Testis (tissue), 2 donors: ENCODE data around the gene CBX2.

Experiments used
- POLR2A ChIP-seq: fragments of 450-650 bp; IDR thresholded peaks from one replicate; pipeline ENCODE4 v1.6.1; 2017; ENCODE audit warnings: antibody characterized with exemption, mild to moderate bottlenecking, moderate library complexity
- TF ChIP-seq, protein P1 (sequence below), 3 experiments: fragments of 450-650 bp in 2 of 3; fragments of 200-600 bp in 1 of 3; sonication (generic) in 1 of 3; IDR thresholded peaks; one replicate each; pipeline ENCODE4 v1.5.1; 2016 to 2019; ENCODE audit warnings: antibody characterized with exemption in 3 of 3, mild to moderate bottlenecking in 2 of 3, moderate library complexity in 1 of 3

DNA sequence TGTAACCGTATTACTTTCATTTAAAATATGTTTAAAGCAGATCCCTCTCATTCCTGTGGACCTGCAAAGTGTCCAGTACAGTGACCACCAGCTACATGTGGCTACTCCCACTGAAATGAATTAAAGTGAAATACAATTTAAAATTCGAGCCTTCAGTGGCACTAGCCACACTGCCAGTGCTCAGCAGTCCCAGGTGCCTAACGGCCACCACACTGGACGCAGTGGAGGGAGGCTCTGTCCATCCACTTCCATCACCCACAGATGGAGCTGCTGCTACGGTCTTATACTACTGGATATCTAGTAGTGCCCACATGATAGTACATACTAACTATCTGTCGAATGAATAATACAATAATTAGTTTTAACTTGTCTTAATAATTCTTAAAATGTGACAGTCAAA lies 2.3 kb upstream of the CBX2 start:
- TF ChIP-seq, protein P1, sequence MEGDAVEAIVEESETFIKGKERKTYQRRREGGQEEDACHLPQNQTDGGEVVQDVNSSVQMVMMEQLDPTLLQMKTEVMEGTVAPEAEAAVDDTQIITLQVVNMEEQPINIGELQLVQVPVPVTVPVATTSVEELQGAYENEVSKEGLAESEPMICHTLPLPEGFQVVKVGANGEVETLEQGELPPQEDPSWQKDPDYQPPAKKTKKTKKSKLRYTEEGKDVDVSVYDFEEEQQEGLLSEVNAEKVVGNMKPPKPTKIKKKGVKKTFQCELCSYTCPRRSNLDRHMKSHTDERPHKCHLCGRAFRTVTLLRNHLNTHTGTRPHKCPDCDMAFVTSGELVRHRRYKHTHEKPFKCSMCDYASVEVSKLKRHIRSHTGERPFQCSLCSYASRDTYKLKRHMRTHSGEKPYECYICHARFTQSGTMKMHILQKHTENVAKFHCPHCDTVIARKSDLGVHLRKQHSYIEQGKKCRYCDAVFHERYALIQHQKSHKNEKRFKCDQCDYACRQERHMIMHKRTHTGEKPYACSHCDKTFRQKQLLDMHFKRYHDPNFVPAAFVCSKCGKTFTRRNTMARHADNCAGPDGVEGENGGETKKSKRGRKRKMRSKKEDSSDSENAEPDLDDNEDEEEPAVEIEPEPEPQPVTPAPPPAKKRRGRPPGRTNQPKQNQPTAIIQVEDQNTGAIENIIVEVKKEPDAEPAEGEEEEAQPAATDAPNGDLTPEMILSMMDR (IDR thresholded peaks at IDR 0.05), result no peak
- no peak for TF ChIP-seq POLR2A
